Activated B cell treated with CpG ODN at 0.5 μM for 24 hours (primary cell): ENCODE data around the gene PLAC8. TPM values are rescaled to one million over a fixed set of nuclear protein-coding genes. Genes with fewer than 3 reads are reported as not detected.
A peak's percentile ranks its signal among the peaks of the same experiment; 100 is the strongest.
"Not testable (repeated sequence)": the region's sequence is repeated elsewhere in the genome, so short reads cannot be mapped to it uniquely, and the experiment has no call there.

Experiments used
- ATAC-seq: fragments of 200-7000 bp; cut with Tn5 transposase; one replicate; pipeline ENCODE4 v1.10.0; 2021; ENCODE audit warnings: low read depth, mild to moderate bottlenecking, moderate library complexity
- CTCF ChIA-PET: fragments of 350-600 bp; sonication (Branson Sonifier 250); formaldehyde crosslinking; loops from one replicate; lab custom pipeline; 2021; ENCODE audit warnings: antibody characterized with exemption; lab: Charles Lee
- POLR2A ChIA-PET: fragments of 350-600 bp; sonication (Branson Sonifier 250); formaldehyde crosslinking; loops from one replicate; lab custom pipeline; 2021; ENCODE audit warnings: antibody characterized with exemption; lab: Charles Lee
- DNase-seq: peaks from one replicate; pipeline ENCODE4 v3.0.0; 2022
- H3K27ac Mint-ChIP-seq: one replicate; pipeline ENCODE4 v1.8.0; 2020; ENCODE audit warnings: mixed read lengths
- H3K27me3 Mint-ChIP-seq: one replicate; pipeline ENCODE4 v1.8.0; 2021; ENCODE audit warnings: mixed read lengths
- H3K36me3 Mint-ChIP-seq: one replicate; pipeline ENCODE4 v1.8.0; 2021; ENCODE audit warnings: low read depth, mixed read lengths
- H3K4me1 Mint-ChIP-seq: one replicate; pipeline ENCODE4 v1.8.0; 2021; ENCODE audit warnings: mixed read lengths
- H3K4me3 Mint-ChIP-seq: one replicate; pipeline ENCODE4 v1.8.0; 2020; ENCODE audit warnings: mild to moderate bottlenecking, mixed read lengths
- H3K9me3 Mint-ChIP-seq: one replicate; pipeline ENCODE4 v1.8.0; 2020; ENCODE audit warnings: mixed read lengths
- CTCF ChIP-seq: fragments of 200-600 bp; IDR thresholded peaks from one replicate; pipeline ENCODE4 v1.8.0; 2022; ENCODE audit warnings: antibody characterized with exemption, mild to moderate bottlenecking
- intact Hi-C: fragments of 100-400 bp; cut with micrococcal nuclease; formaldehyde crosslinking; loops from one replicate; pipeline ENCODE4 v1.15.1; 2024
- total RNA-seq: library from RNA; stranded (reverse); gene quantifications from 2 replicates; pipeline ENCODE4 v1.2.3, GENCODE V29; 2022

PLAC8 gene
- total RNA-seq, 1 donor from 2014 or later, result 142 TPM

GRCh38 chr4:83115000-83115399 is 471 bp upstream of the PLAC8 start:
- no peak for DNase-seq
- H3K9me3 Mint-ChIP-seq, result no peaks in the 10 kb centered on the region
- H3K27me3 Mint-ChIP-seq, result no peaks in the 10 kb centered on the region
- TF ChIP-seq CTCF, result no peak
- peaks cover 19% of the 10 kb centered on the region for H3K36me3 Mint-ChIP-seq
- ATAC-seq, result no peak
- ChIA-PET POLR2A (interaction anchor here (0.6 to 8.3 kb wide), 7 partner anchors 10 to 1622 kb away, joined by 3 to 127 read pairs (median 5); no protein-coding TSS in a partner anchor), CTCF (interaction anchor here (0.6 to 1.6 kb wide), 4 partner anchors 24 to 145 kb away, joined by 3 to 5 read pairs (median 3); no protein-coding TSS in a partner anchor)
- intact Hi-C loops, result loop anchor here (1.0 to 10.0 kb wide), 3 partner anchors 9 to 1620 kb away; no protein-coding TSS in a partner anchor
- peaks cover 51% of the 10 kb centered on the region for H3K4me1 Mint-ChIP-seq
- peak overlapping the region; percentile 93 for H3K4me3 Mint-ChIP-seq
- peak overlapping the region; percentile 99 for H3K27ac Mint-ChIP-seq

GRCh38 chr4:83113429-83113786 is 1.1 kb downstream of the PLAC8 start:
- intact Hi-C loops, result loop anchor here (10.0 kb wide), 1 partner anchor 1619 kb away; no protein-coding TSS in a partner anchor
- H3K27ac Mint-ChIP-seq, result peak overlapping the region; percentile 99
- H3K4me3 Mint-ChIP-seq, result peak overlapping the region; percentile 93
- no peak for TF ChIP-seq CTCF
- peaks cover 30% of the 10 kb centered on the region for H3K36me3 Mint-ChIP-seq
- no peaks in the 10 kb centered on the region for H3K27me3 Mint-ChIP-seq
- POLR2A ChIA-PET, result interaction anchor here (0.6 to 8.3 kb wide), 20 partner anchors 10 to 170 kb away, joined by 3 to 127 read pairs (median 4); partner anchors contain the start of genes COPS4 and COQ2
- H3K4me1 Mint-ChIP-seq, result peaks cover 55% of the 10 kb centered on the region
- no peaks in the 10 kb centered on the region for H3K9me3 Mint-ChIP-seq
- DNase-seq (no peak), ATAC-seq (no peak)
- CTCF ChIA-PET, result interaction anchor here (1.2 to 5.3 kb wide), 7 partner anchors 11 to 169 kb away, joined by 3 to 38 read pairs (median 6); no protein-coding TSS in a partner anchor

- Mint-ChIP-seq H3K4me3 (peak overlapping the region; percentile 93), H3K36me3 (peaks cover 31% of the 10 kb centered on the region), H3K4me1 (peaks cover 59% of the 10 kb centered on the region), H3K27me3 (no peaks in the 10 kb centered on the region), H3K9me3 (no peaks in the 10 kb centered on the region), H3K27ac (peak overlapping the region; percentile 99)
- no peak for DNase-seq
- no peak for TF ChIP-seq CTCF
- CTCF ChIA-PET, result interaction anchor here (0.9 to 5.3 kb wide), 9 partner anchors 11 to 169 kb away, joined by 3 to 38 read pairs (median 6); no protein-coding TSS in a partner anchor
- ATAC-seq, result no peak
- POLR2A ChIA-PET, result interaction anchor here (0.5 to 8.3 kb wide), 24 partner anchors 10 to 170 kb away, joined by 3 to 127 read pairs (median 4); partner anchors contain the start of genes COPS4 and COQ2
- intact Hi-C loops, result loop anchor here (1.0 to 10.0 kb wide), 2 partner anchors 104 to 1618 kb away; no protein-coding TSS in a partner anchor
These were observed 1.7 kb downstream of the PLAC8 start for GRCh38 chr4:83112678-83113428.

- TF ChIP-seq CTCF, result no peak
- ChIA-PET CTCF (interaction anchor here (0.9 to 5.3 kb wide), 10 partner anchors 12 to 170 kb away, joined by 3 to 38 read pairs (median 5); no protein-coding TSS in a partner anchor), POLR2A (interaction anchor here (0.5 to 8.3 kb wide), 23 partner anchors 9 to 171 kb away, joined by 3 to 127 read pairs (median 5); partner anchors contain the start of gene COQ2)
- Mint-ChIP-seq H3K27ac (peak overlapping the region; percentile 99), H3K9me3 (no peaks in the 10 kb centered on the region), H3K4me3 (peak overlapping the region; percentile 93), H3K36me3 (peaks cover 31% of the 10 kb centered on the region), H3K4me1 (peaks cover 65% of the 10 kb centered on the region), H3K27me3 (no peaks in the 10 kb centered on the region)
- no peak for DNase-seq
- peak; percentile 23 for ATAC-seq
- intact Hi-C loops, result loop anchor here (1.0 to 10.0 kb wide), 2 partner anchors 105 to 1617 kb away; no protein-coding TSS in a partner anchor
These were observed 2.3 kb downstream of the PLAC8 start for GRCh38 chr4:83112231-83112630.

GRCh38 chr4:83111751-83112141 is 2.8 kb downstream of the PLAC8 start:
- H3K9me3 Mint-ChIP-seq, H3K27me3 Mint-ChIP-seq, DNase-seq, ATAC-seq: not testable (repeated sequence)
- H3K4me1 Mint-ChIP-seq, result peaks cover 67% of the 10 kb centered on the region
- H3K36me3 Mint-ChIP-seq, result peaks cover 32% of the 10 kb centered on the region
- CTCF ChIA-PET, result interaction anchor here (0.9 to 5.3 kb wide), 7 partner anchors 12 to 149 kb away, joined by 3 to 38 read pairs (median 9); no protein-coding TSS in a partner anchor
- intact Hi-C loops, result loop anchor here (1.0 to 10.0 kb wide), 5 partner anchors 77 to 1617 kb away; partner anchors contain the start of genes COPS4 and THAP9
- peak overlapping the region; percentile 67 for H3K4me3 Mint-ChIP-seq
- POLR2A ChIA-PET, result interaction anchor here (0.7 to 8.3 kb wide), 15 partner anchors 10 to 171 kb away, joined by 3 to 127 read pairs (median 9); partner anchors contain the start of gene COQ2
- peak overlapping the region; percentile 99 for H3K27ac Mint-ChIP-seq
